ENCODE measurements around the gene LY86. TPM values are rescaled to one million over a fixed set of nuclear protein-coding genes. Genes with fewer than 3 reads are reported as not detected.
"Not testable (repeated sequence)": the region's sequence is repeated elsewhere in the genome, so short reads cannot be mapped to it uniquely, and the experiment has no call there.

LY86 gene
- total RNA-seq, 1 donor from 2014 or later = not detected

- H3K9me3 Mint-ChIP-seq (ENCODE audit: low read depth) = peaks cover 12% of the 10 kb centered on the region
- H3K4me1 Mint-ChIP-seq (ENCODE audit: low read depth) = peaks cover 5% of the 10 kb centered on the region
- H3K27me3 Mint-ChIP-seq (ENCODE audit: low read depth) = peaks cover 6% of the 10 kb centered on the region
- TF ChIP-seq, protein P1, sequence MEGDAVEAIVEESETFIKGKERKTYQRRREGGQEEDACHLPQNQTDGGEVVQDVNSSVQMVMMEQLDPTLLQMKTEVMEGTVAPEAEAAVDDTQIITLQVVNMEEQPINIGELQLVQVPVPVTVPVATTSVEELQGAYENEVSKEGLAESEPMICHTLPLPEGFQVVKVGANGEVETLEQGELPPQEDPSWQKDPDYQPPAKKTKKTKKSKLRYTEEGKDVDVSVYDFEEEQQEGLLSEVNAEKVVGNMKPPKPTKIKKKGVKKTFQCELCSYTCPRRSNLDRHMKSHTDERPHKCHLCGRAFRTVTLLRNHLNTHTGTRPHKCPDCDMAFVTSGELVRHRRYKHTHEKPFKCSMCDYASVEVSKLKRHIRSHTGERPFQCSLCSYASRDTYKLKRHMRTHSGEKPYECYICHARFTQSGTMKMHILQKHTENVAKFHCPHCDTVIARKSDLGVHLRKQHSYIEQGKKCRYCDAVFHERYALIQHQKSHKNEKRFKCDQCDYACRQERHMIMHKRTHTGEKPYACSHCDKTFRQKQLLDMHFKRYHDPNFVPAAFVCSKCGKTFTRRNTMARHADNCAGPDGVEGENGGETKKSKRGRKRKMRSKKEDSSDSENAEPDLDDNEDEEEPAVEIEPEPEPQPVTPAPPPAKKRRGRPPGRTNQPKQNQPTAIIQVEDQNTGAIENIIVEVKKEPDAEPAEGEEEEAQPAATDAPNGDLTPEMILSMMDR (IDR thresholded peaks at IDR 0.05) = no peak
- H3K36me3 Mint-ChIP-seq (ENCODE audit: low read depth) = peaks cover 1% of the 10 kb centered on the region
- H3K27ac Mint-ChIP-seq (ENCODE audit: unreplicated experiment) = no peak overlapping the region
- no peak for DNase-seq (ENCODE audit: low spot score)
- no peak overlapping the region for H3K4me3 Mint-ChIP-seq (ENCODE audit: unreplicated experiment)
Observed at GRCh38 chr6:6604015-6604414, 15.5 kb downstream of the LY86 start.

GRCh38 chr6:6604566-6604965 is 16.0 kb downstream of the LY86 start:
- no peak for DNase-seq (ENCODE audit: low spot score)
- TF ChIP-seq, protein P1 (IDR thresholded peaks at IDR 0.05) = no peak
- Mint-ChIP-seq H3K27ac (ENCODE audit: unreplicated experiment) (no peak overlapping the region), H3K4me3 (ENCODE audit: unreplicated experiment) (no peak overlapping the region), H3K27me3 (ENCODE audit: low read depth) (peaks cover 6% of the 10 kb centered on the region), H3K9me3 (ENCODE audit: low read depth) (peaks cover 12% of the 10 kb centered on the region), H3K36me3 (ENCODE audit: low read depth) (peaks cover 1% of the 10 kb centered on the region), H3K4me1 (ENCODE audit: low read depth) (peaks cover 5% of the 10 kb centered on the region)

DNA sequence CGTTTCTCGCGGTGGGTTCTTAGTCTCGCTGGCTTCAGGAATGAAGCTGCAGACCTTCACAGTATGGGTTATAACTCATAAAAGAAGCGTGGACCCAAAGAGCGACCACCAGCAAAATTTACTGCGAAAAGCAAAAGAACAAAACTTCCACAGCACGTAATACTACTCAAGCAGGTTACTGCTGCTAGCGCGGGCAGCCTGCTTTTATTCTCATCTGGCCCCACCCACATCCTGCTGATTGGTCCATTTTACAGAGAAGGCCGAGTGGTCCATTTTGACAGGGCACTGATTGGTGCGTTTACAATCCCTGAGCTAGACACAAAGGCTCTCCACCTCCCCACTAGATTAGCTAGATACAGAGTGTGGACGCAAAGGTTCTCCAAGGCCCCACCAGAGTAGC is 17.4 kb downstream of the LY86 start:
- Mint-ChIP-seq H3K27me3 (ENCODE audit: low read depth) (peaks cover 3% of the 10 kb centered on the region), H3K36me3 (ENCODE audit: low read depth) (peaks cover 1% of the 10 kb centered on the region), H3K4me1 (ENCODE audit: low read depth) (peaks cover 1% of the 10 kb centered on the region), H3K4me3 (ENCODE audit: unreplicated experiment) (no peak overlapping the region), H3K9me3 (ENCODE audit: low read depth) (peaks cover 12% of the 10 kb centered on the region), H3K27ac (ENCODE audit: unreplicated experiment) (no peak overlapping the region)
- DNase-seq (ENCODE audit: low spot score) = no peak
- TF ChIP-seq, protein P1 (IDR thresholded peaks at IDR 0.05) = no peak

- H3K27ac Mint-ChIP-seq (ENCODE audit: unreplicated experiment); H3K36me3 Mint-ChIP-seq (ENCODE audit: low read depth); H3K4me3 Mint-ChIP-seq (ENCODE audit: unreplicated experiment); H3K27me3 Mint-ChIP-seq (ENCODE audit: low read depth); DNase-seq (ENCODE audit: low spot score); H3K4me1 Mint-ChIP-seq (ENCODE audit: low read depth): not testable (repeated sequence)
- H3K9me3 Mint-ChIP-seq (ENCODE audit: low read depth) = peaks cover 12% of the 10 kb centered on the region
Observed at GRCh38 chr6:6606391-6607030, 18.0 kb downstream of the LY86 start.

- DNase-seq (ENCODE audit: low spot score) = no peak
- Mint-ChIP-seq H3K36me3 (ENCODE audit: low read depth) (no peaks in the 10 kb centered on the region), H3K27me3 (ENCODE audit: low read depth) (peaks cover 2% of the 10 kb centered on the region), H3K4me1 (ENCODE audit: low read depth) (peaks cover 2% of the 10 kb centered on the region), H3K9me3 (ENCODE audit: low read depth) (peaks cover 7% of the 10 kb centered on the region), H3K27ac (ENCODE audit: unreplicated experiment) (no peak overlapping the region), H3K4me3 (ENCODE audit: unreplicated experiment) (no peak overlapping the region)
- TF ChIP-seq, protein P1 (IDR thresholded peaks at IDR 0.05) = no peak
Observed at GRCh38 chr6:6609450-6609849, 20.9 kb downstream of the LY86 start.

DNA sequence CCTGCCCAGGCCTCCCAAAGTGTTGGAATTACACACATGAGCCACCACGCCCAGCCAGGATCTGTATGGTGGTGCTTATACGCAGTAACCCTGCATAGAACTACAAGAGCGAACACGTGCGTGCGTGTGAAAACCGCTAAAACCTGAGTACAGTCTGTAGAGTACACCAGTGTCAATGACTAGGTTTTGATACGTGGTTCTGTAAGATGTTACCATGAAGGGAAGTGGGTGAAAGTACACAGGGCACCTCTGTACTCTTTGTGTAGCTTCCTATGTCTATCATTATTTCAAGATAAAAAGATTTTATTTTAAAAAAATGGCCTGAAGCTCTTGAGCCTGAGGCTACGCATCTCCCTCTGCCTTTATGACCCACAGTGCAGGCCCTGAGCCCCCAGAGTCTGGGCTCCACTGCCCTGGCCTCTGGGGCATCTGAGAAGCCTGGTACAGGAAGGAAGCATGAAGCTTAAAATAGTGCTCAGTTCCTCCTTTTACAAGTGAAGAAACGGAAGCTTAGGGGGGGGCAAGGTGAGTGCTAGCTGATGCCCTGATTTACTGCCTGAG is 21.6 kb downstream of the LY86 start:
- Mint-ChIP-seq H3K27ac (ENCODE audit: unreplicated experiment) (no peak overlapping the region), H3K36me3 (ENCODE audit: low read depth) (no peaks in the 10 kb centered on the region), H3K27me3 (ENCODE audit: low read depth) (peaks cover 3% of the 10 kb centered on the region), H3K4me3 (ENCODE audit: unreplicated experiment) (no peak overlapping the region), H3K9me3 (ENCODE audit: low read depth) (peaks cover under 1% of the 10 kb centered on the region), H3K4me1 (ENCODE audit: low read depth) (peaks cover 5% of the 10 kb centered on the region)
- DNase-seq (ENCODE audit: low spot score) = no peak
- TF ChIP-seq, protein P1 (IDR thresholded peaks at IDR 0.05) = no peak
